ENCODE data around the gene BTBD9. TPM values are rescaled to one million over a fixed set of nuclear protein-coding genes. Genes with fewer than 3 reads are reported as not detected.
"Not testable (repeated sequence)": the region's sequence is repeated elsewhere in the genome, so short reads cannot be mapped to it uniquely, and the experiment has no call there.

BTBD9 gene
- total RNA-seq, 1 experiment from 2014 or later, result 9.5 TPM

- DNase-seq (ENCODE audit: low spot score), result no peak
- in situ Hi-C loops (cut with HindIII; ENCODE audit: low sequenced_read_pairs), result no loop called here
Measured at GRCh38 chr6:38651121-38651784, 11.5 kb upstream of the BTBD9 start.

DNA sequence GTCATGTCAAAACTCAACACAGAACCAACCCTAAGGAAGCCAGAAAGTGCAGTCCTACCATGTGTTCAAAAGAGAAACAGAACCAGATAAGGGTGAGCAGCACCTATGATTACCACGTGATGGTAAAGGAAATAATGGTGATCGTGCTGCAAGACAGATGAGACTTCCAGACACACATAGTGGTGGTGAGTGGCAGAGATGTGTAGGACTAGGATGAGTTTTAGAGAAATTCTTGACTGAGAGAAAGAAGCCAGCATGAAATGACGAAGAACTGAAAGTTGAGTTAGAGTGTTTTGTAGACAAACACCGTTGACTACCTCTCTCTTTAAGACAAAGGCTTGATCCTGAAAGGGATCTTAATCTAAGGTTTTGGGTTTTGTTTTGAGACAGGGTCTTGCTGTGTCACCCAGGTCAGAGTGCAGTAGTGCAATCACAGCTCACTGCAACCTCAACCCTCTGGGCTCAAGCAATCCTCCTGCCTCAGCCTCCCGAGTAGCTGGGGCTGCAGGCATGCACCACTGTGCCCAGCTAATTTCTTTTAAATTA, 10.6 kb upstream of the BTBD9 start:
- in situ Hi-C loops (cut with HindIII; ENCODE audit: low sequenced_read_pairs), result no loop called here
- DNase-seq (ENCODE audit: low spot score), result no peak

- DNase-seq (ENCODE audit: low spot score), result no peak
- in situ Hi-C loops (cut with HindIII; ENCODE audit: low sequenced_read_pairs), result no loop called here
Measured at GRCh38 chr6:38649744-38650143, 10.0 kb upstream of the BTBD9 start.

GRCh38 chr6:38648629-38649028, 8.9 kb upstream of the BTBD9 start:
- no peak for DNase-seq (ENCODE audit: low spot score)
- in situ Hi-C loops (cut with HindIII; ENCODE audit: low sequenced_read_pairs), result no loop called here

DNA sequence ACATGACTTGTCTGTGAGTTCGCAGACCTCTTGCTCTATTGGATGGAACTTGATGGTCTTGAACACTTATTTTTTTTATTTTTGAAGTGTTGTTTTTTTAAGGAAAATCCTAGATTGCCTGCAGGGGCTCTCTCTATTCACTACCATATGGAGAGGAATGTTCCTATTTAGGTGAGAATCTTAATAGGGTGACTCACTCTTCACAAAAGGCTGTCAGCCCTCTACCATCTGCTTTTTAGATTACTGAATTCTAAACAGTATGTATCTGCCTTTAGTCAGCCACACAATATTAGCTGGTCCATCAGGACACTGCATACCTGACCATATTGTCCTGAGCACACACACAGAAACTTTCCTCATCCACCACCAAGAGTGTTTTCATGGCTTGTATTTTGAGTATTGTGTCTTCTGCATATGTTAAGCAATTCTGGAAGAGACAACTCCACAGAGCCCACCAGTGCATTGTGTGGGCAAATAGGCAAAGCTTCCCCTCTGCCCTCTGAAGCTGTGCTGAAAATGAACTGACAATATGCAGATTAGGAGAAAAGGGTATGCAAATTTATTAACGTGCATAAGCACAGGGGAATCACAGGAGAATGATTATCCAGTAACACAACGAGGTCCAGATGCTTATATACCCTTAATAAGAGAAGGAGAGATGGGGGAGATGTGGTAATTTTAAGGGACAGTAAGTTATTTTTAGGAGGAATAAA, 6.6 kb upstream of the BTBD9 start:
- in situ Hi-C loops (cut with HindIII; ENCODE audit: low sequenced_read_pairs), result no loop called here
- peak; percentile 9 for DNase-seq (ENCODE audit: low spot score)

DNA sequence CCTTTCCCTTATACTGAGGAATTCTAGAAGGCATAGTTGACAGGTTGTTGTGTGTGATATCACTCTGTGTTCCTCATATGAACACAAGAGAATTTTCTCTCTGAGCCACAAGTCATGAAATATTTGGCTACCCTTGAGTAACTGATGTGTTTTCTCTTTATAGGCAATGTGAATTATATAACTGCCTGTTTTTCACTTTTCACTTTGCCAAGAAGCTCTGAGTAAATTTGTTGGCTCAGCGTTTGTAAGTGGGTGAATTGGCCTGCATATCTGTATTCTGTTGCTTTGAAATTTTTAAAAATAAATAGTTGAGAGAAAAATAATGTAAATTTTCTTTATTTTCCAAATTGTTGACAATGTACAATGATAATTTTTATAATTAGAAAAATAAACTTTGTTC, 5.2 kb upstream of the BTBD9 start:
- DNase-seq (ENCODE audit: low spot score), result peak; percentile 37
- in situ Hi-C loops (cut with HindIII; ENCODE audit: low sequenced_read_pairs), result no loop called here

DNA sequence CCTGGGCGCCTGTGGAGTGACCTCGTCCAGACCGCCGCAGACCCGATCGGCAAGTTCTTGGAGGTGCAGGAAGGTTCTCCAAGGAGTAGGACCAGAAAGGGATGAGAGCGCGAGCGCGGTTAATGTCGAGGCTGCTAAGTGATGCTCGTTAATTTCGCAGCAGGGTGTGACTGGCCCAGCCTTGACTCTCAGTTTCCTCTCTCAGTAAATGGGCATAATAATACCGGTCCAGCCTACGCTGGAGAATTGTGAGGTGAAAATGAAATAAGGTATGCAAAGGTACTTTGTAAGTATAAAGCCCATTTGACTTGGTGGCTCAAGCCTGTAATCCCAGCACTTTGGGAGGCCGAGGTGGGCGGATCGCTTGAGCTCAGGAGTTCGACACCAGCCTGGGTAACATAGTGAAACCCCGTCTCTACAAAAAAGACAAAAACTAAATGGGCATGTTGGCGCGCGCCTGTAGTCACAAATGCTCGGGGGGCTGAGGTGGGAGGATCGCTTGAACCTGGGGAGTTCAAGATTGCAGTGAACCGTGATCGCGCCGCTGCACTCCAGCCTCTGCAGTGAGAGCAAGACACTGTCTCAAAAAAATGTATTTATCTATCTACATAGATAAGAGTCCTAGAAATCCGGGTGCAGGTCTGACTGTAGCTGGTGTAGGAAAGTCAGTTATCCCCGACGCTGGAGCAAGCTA, 634 bp upstream of the BTBD9 start:
- peak; percentile 16 for DNase-seq (ENCODE audit: low spot score)
- in situ Hi-C loops (cut with HindIII; ENCODE audit: low sequenced_read_pairs), result no loop called here

GRCh38 chr6:38638941-38639497, 710 bp downstream of the BTBD9 start:
- DNase-seq (ENCODE audit: low spot score), result peak; percentile 48
- in situ Hi-C loops (cut with HindIII; ENCODE audit: low sequenced_read_pairs), result no loop called here

- in situ Hi-C loops (cut with HindIII; ENCODE audit: low sequenced_read_pairs), result no loop called here
- DNase-seq (ENCODE audit: low spot score), result no peak
Measured at GRCh38 chr6:38637756-38638155, 2.0 kb downstream of the BTBD9 start.

DNA sequence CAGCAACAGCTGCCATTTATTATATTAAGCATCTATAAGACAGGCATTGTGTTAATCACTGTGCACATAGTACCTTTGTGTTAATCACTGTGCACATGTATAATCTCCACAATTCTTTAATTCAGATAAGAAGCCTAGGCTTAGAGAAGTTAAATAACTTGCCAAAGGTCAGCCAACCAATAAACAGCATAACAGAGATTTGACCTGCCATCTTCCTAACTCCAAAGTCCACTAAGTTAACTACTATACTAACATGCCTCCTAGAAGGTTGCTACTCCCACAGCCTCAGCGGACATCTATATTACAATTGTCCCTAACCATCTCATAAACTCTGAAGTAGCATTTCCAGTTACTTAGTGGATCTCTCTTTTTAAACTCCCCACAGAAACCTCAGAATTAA, 3.7 kb downstream of the BTBD9 start:
- DNase-seq (ENCODE audit: low spot score), result no peak
- in situ Hi-C loops (cut with HindIII; ENCODE audit: low sequenced_read_pairs), result no loop called here

- in situ Hi-C loops (cut with HindIII; ENCODE audit: low sequenced_read_pairs), result no loop called here
- no peak for DNase-seq (ENCODE audit: low spot score)
Measured at GRCh38 chr6:38634518-38634917, 5.2 kb downstream of the BTBD9 start.

GRCh38 chr6:38632490-38632889, 7.2 kb downstream of the BTBD9 start:
- in situ Hi-C loops (cut with HindIII; ENCODE audit: low sequenced_read_pairs), result no loop called here
- no peak for DNase-seq (ENCODE audit: low spot score)

GRCh38 chr6:38631186-38631783, 8.4 kb downstream of the BTBD9 start:
- in situ Hi-C loops (cut with HindIII; ENCODE audit: low sequenced_read_pairs), result no loop called here
- no peak for DNase-seq (ENCODE audit: low spot score)

DNA sequence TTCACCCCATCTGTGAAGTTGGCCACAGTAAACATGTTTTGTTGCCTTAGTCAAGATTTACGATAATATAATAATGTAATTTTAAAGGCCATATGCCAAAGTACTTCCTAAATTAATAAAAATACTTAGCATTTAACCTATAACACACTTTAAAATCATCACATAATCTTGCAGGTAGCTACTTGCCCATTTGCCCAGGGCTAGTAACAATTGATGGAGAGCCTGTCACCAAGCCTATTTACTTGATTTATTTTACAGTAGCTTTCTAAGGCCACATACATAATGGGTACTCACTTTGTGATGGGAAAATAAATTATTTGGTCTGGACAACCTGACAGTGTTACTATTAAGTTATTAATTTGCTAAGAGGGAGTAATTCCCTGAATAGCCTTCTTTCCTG, 14.5 kb downstream of the BTBD9 start:
- no peak for DNase-seq (ENCODE audit: low spot score)
- in situ Hi-C loops (cut with HindIII; ENCODE audit: low sequenced_read_pairs), result no loop called here

DNA sequence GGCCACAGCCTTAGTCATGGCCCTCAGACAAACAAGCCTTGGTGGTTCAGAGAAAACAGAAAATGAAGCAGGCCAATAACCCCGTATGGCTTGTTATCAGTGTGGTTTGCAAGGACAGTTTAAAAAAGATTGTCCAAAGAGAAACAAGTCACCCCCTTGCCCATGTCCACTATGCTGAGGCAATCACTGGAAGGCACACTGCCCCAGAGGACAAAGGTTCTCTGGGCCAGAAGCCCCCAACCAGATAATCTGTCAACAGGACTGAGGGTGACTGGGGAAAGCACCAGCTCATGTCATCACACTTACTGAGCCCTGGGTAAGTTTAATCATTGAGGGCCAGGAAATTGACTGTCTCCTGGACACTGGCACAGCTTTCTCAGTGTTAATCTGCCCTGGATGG, 20.4 kb downstream of the BTBD9 start:
- in situ Hi-C loops (cut with HindIII; ENCODE audit: low sequenced_read_pairs), result not testable (repeated sequence)

DNA sequence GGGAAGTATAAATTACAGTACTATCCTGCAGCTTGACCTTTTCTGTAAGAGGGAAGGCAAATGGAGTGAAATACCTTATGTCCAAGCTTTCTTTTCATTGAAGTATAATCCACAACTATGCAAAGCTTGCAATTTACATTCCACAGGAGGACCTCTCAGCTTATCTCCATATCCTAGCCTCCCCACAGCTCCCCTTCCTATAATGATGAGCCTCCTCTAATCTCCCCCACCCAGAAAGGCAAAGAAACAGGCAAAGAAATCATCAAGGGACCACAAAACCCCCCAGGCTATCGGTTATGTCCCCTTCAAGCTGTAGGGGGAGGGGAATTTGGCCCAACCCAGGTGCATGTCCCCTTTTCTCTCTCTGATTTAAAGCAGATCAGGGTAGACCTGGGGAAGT, 21.4 kb downstream of the BTBD9 start:
- in situ Hi-C loops (cut with HindIII; ENCODE audit: low sequenced_read_pairs), result not testable (repeated sequence)

More for the DNA sequence above, 20.4 kb downstream of the BTBD9 start:
- DNase-seq (ENCODE audit: low spot score), result not testable (repeated sequence)

GRCh38 chr6:38617856-38618255, 21.9 kb downstream of the BTBD9 start:
- in situ Hi-C loops (cut with HindIII; ENCODE audit: low sequenced_read_pairs), result no loop called here
- DNase-seq (ENCODE audit: low spot score), result no peak

More for the DNA sequence above, 21.4 kb downstream of the BTBD9 start:
- not testable (repeated sequence) for DNase-seq (ENCODE audit: low spot score)

DNA sequence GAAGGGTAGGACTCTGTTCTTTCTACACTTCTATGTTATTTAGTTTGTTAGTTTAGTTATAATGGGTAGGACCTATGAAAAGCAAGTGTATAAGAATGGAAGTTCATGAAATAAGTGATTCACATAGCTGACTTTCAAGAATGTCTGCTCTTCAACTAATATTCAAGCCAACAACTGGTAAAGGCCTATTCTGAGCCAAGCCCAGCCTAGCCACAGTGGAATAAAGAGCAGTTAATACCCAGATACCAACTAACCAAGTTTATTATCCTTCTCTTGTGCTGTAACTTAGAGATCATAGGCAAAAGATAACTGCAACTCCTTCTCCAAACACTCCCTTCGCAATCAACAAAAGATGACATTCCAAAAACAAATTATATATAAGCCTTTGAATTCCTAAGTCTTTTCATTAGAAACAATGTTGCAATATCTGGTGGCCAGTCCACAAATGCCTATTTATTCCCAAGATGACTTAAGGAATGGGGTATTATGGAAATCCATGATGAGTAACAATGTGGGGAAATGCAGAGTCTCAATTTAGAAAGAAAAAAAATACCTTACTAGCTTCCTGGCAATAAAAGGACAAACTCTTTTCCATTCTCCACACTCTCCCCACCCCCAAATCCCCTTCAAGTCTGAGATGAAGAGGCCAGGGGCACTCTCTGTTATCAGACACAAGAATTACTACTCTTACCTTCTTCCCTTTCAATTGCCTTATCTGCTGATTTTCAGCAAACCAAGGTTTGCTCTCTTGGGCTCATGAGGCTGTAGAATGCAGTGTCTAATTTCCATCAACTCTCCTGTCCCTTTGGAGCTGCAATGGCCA, 27.4 kb downstream of the BTBD9 start:
- DNase-seq (ENCODE audit: low spot score), result no peak
- in situ Hi-C loops (cut with HindIII; ENCODE audit: low sequenced_read_pairs), result no loop called here
